Thyroid gland (tissue), 4 donors: ENCODE data around the gene NDUFA11.

Experiments used
- POLR2A ChIP-seq, 2 donors: fragments of 450-650 bp; IDR thresholded peaks; one replicate each; pipeline ENCODE4 v1.6.1; 2017; ENCODE audit warnings: antibody characterized with exemption in 2 of 2, mild to moderate bottlenecking in 2 of 2, moderate library complexity in 1 of 2
- TF ChIP-seq, protein P1 (sequence below), 6 experiments: fragments of 200-600 bp in 3 of 6; fragments of 450-650 bp in 3 of 6; sonication (generic) in 3 of 6; IDR thresholded peaks; one replicate each; pipeline ENCODE4 v1.5.1; 2016 to 2019; ENCODE audit warnings: antibody characterized with exemption in 6 of 6, mild to moderate bottlenecking in 2 of 6, inconsistent platforms in 1 of 6, moderate library complexity in 1 of 6

DNA sequence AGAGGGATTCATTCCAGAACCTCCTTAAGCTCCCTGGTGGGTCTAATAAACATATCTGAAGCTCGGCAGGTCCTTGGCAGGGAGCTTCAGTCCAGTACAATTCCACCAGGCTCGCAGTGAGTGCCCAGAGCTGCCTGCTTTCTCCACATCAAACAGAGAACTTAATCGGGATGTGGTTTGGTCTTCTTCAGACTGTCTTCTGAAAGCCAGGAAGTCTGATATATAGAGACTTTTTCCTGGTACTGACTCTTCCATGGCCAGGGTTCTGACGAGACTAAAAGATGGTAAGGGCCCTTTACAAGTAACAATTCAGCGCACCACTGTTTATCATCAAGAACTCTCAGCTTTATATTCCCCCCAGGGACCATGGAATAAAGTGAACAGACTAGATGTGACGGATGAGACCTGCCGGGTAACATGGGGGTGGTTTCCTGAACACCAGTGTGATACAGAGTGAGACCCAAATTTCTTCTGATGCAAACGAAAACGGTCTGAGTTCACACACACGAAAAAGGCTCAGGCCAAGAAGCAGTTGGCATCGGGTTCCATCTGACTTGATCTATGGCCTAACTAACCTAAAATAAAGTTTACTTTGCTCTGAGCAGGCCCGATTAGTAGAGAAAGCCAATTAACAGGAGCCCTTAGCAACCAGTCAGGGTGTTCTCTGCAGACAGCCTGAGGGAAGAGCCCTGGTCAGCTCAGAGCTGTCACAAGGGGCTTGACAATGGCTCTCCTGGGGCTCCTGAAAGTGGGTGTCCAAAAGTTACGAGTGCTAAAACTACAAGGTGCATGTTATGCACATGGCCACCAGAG lies 45.4 kb upstream of the NDUFA11 start:
- TF ChIP-seq, protein P1, sequence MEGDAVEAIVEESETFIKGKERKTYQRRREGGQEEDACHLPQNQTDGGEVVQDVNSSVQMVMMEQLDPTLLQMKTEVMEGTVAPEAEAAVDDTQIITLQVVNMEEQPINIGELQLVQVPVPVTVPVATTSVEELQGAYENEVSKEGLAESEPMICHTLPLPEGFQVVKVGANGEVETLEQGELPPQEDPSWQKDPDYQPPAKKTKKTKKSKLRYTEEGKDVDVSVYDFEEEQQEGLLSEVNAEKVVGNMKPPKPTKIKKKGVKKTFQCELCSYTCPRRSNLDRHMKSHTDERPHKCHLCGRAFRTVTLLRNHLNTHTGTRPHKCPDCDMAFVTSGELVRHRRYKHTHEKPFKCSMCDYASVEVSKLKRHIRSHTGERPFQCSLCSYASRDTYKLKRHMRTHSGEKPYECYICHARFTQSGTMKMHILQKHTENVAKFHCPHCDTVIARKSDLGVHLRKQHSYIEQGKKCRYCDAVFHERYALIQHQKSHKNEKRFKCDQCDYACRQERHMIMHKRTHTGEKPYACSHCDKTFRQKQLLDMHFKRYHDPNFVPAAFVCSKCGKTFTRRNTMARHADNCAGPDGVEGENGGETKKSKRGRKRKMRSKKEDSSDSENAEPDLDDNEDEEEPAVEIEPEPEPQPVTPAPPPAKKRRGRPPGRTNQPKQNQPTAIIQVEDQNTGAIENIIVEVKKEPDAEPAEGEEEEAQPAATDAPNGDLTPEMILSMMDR (IDR thresholded peaks at IDR 0.05): no peak
- TF ChIP-seq POLR2A (IDR thresholded peaks at IDR 0.05): no peak
